Measurements from ENCODE around the gene CASP2. TPM values are rescaled to one million over a fixed set of nuclear protein-coding genes. Genes with fewer than 3 reads are reported as not detected.

Gene CASP2
- total RNA-seq, 4 donors from 2014 or later = 3.1 to 13.9 (median 4.1) TPM

DNA sequence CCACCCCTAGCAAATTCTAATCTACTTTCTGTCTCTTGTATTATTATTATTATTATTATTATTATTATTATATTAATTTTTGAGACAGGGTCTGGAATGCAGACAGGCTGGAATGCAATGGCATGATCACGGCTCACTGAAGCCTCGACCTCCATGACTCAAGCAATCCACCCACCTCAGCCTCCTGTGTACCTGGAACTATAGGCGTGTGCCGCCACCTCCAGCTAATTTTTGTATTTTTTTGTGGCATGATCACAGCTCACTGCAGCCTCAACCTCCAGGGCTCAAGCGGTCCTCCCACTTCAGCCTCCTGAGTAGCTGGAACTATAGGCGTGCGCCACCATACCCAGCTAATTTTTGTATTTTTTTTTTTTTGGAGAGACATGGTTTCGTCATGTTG is 6.0 kb upstream of the CASP2 start:
- H3K27me3 ChIP-seq = no peaks in the 10 kb centered on the region
- in situ Hi-C loops (cut with MboI; ENCODE audit: low sequenced_read_pairs in 4 of 4) = loop anchor here in 1 of 4 donors (25.0 kb wide), 1 partner anchor 605 kb away; no protein-coding TSS in a partner anchor

GRCh38 chr7:143283381-143283780 is 4.8 kb upstream of the CASP2 start:
- no peaks in the 10 kb centered on the region for H3K9me3 ChIP-seq
- H3K36me3 ChIP-seq = no peaks in the 10 kb centered on the region
- no peaks in the 10 kb centered on the region for H3K27me3 ChIP-seq
- H3K4me3 ChIP-seq = no peak overlapping the region
- no peak for DNase-seq
- intact Hi-C loops (cut with DNase I; ENCODE audit: low total_unique reads) = no loop called here
- peaks cover 4 to 9% of the 10 kb centered on the region in 2 donors for H3K4me1 ChIP-seq
- H3K27ac ChIP-seq = peak overlapping the region in 1 of 4 donors; percentile 11
- TF ChIP-seq, protein P1, sequence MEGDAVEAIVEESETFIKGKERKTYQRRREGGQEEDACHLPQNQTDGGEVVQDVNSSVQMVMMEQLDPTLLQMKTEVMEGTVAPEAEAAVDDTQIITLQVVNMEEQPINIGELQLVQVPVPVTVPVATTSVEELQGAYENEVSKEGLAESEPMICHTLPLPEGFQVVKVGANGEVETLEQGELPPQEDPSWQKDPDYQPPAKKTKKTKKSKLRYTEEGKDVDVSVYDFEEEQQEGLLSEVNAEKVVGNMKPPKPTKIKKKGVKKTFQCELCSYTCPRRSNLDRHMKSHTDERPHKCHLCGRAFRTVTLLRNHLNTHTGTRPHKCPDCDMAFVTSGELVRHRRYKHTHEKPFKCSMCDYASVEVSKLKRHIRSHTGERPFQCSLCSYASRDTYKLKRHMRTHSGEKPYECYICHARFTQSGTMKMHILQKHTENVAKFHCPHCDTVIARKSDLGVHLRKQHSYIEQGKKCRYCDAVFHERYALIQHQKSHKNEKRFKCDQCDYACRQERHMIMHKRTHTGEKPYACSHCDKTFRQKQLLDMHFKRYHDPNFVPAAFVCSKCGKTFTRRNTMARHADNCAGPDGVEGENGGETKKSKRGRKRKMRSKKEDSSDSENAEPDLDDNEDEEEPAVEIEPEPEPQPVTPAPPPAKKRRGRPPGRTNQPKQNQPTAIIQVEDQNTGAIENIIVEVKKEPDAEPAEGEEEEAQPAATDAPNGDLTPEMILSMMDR (IDR thresholded peaks at IDR 0.05 in 4 of 5, conservative IDR thresholded peaks at IDR 0.05 in 1 of 5) = no peak
- no peak for TF ChIP-seq POLR2A (IDR thresholded peaks at IDR 0.05)
- in situ Hi-C loops (cut with MboI; ENCODE audit: low sequenced_read_pairs in 4 of 4) = loop anchor here in 1 of 4 donors (25.0 kb wide), 1 partner anchor 604 kb away; no protein-coding TSS in a partner anchor
- no peak for ATAC-seq

More for the DNA sequence above, 6.0 kb upstream of the CASP2 start:
- no peak for ATAC-seq
- Histone ChIP-seq H3K9me3 (no peaks in the 10 kb centered on the region), H3K27ac (no peak overlapping the region), H3K4me1 (peaks cover 4 to 6% of the 10 kb centered on the region in 2 donors), H3K4me3 (no peak overlapping the region), H3K36me3 (no peaks in the 10 kb centered on the region)
- DNase-seq = no peak
- no peak for TF ChIP-seq POLR2A (IDR thresholded peaks at IDR 0.05)
- TF ChIP-seq, protein P1 (IDR thresholded peaks at IDR 0.05 in 4 of 5, conservative IDR thresholded peaks at IDR 0.05 in 1 of 5) = no peak
- intact Hi-C loops (cut with DNase I; ENCODE audit: low total_unique reads) = no loop called here

- in situ Hi-C loops (cut with MboI; ENCODE audit: low sequenced_read_pairs in 4 of 4) = loop anchor here in 1 of 4 donors (25.0 kb wide), 1 partner anchor 602 kb away; no protein-coding TSS in a partner anchor
- peaks cover 9 to 17% of the 10 kb centered on the region in 2 donors for H3K4me1 ChIP-seq
Measured at GRCh38 chr7:143284591-143285469, 3.3 kb upstream of the CASP2 start, which contains the start of gene TMEM139. TMEM139 (plus strand) TSS chr7:143284958; CDS start chr7:143285958, 1,000 bp downstream.

DNA sequence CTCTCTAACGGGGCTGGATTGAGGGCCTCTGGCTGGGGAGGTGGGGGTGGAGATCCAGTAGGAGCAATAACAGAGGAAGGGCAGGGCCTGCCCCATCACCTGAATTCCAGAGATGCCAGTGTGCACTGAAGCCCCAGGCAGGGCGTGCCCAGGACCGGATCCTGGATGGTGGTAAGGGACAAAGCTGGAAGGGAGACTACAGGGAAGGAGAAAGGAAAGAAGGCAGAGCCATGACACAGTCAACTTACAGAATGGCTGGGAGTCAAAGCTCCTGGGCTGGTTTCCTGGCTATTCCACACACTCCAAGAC is 2.7 kb upstream of the CASP2 start:
- intact Hi-C loops (cut with DNase I; ENCODE audit: low total_unique reads) (no loop called here), in situ Hi-C loops (cut with MboI; ENCODE audit: low sequenced_read_pairs in 4 of 4) (loop anchor here in 1 of 4 donors (25.0 kb wide), 1 partner anchor 602 kb away; no protein-coding TSS in a partner anchor)
- Histone ChIP-seq H3K4me3 (no peak overlapping the region), H3K36me3 (no peaks in the 10 kb centered on the region), H3K27ac (no peak overlapping the region), H3K4me1 (peaks cover 15 to 23% of the 10 kb centered on the region in 2 donors), H3K27me3 (no peaks in the 10 kb centered on the region), H3K9me3 (no peaks in the 10 kb centered on the region)
- ATAC-seq (no peak), DNase-seq (no peak)
- TF ChIP-seq, protein P1 (IDR thresholded peaks at IDR 0.05 in 4 of 5, conservative IDR thresholded peaks at IDR 0.05 in 1 of 5) = no peak
- no peak for TF ChIP-seq POLR2A (IDR thresholded peaks at IDR 0.05)

More at GRCh38 chr7:143284591-143285469, 3.3 kb upstream of the CASP2 start, which contains the start of gene TMEM139:
- no peaks in the 10 kb centered on the region for H3K36me3 ChIP-seq
- DNase-seq = no peak
- TF ChIP-seq POLR2A (IDR thresholded peaks at IDR 0.05) = no peak
- TF ChIP-seq, protein P1 (IDR thresholded peaks at IDR 0.05 in 4 of 5, conservative IDR thresholded peaks at IDR 0.05 in 1 of 5) = no peak
- no peak within 1 kb of the TSS for H3K4me3 ChIP-seq
- H3K27me3 ChIP-seq = no peaks in the 10 kb centered on the region
- peak within 1 kb of the TSS in 1 of 4 donors; percentile 11 for H3K27ac ChIP-seq
- H3K9me3 ChIP-seq = no peaks in the 10 kb centered on the region
- intact Hi-C loops (cut with DNase I; ENCODE audit: low total_unique reads) = no loop called here
- no peak for ATAC-seq

All from gastrocnemius medialis (tissue), 4 donors.